Parathyroid adenoma (tissue), 2 donors: ENCODE results near the gene TMEM123.

ENCODE experiments used
- H2AFZ ChIP-seq: fragments of 300-600 bp; sonication (generic); one replicate; pipeline ENCODE4 v1.7.0; 2017; ENCODE audit warnings: antibody characterized with exemption, mild to moderate bottlenecking
- H3K27ac ChIP-seq: fragments of 300-600 bp; sonication (generic); one replicate; pipeline ENCODE4 v1.7.0; 2017
- H3K27me3 ChIP-seq: fragments of 300-600 bp; sonication (generic); one replicate; pipeline ENCODE4 v1.7.0; 2017; ENCODE audit warnings: low read length; ENCODE audit not compliant: control insufficient read depth, insufficient read depth
- H3K36me3 ChIP-seq: fragments of 300-600 bp; sonication (generic); one replicate; pipeline ENCODE4 v1.7.0; 2017; ENCODE audit warnings: low read length; ENCODE audit not compliant: control insufficient read depth, insufficient read depth
- H3K4me1 ChIP-seq: fragments of 300-600 bp; sonication (generic); one replicate; pipeline ENCODE4 v1.7.0; 2017; ENCODE audit warnings: control low read depth
- H3K4me2 ChIP-seq: fragments of 300-600 bp; sonication (generic); one replicate; pipeline ENCODE4 v1.7.0; 2017; ENCODE audit warnings: low read length
- H3K4me3 ChIP-seq: fragments of 300-600 bp; sonication (generic); one replicate; pipeline ENCODE4 v1.7.0; 2017; ENCODE audit warnings: low read depth, low read length
- H3K79me2 ChIP-seq: fragments of 300-600 bp; sonication (generic); one replicate; pipeline ENCODE4 v1.7.0; 2017; ENCODE audit warnings: control low read depth
- H3K9ac ChIP-seq: fragments of 300-600 bp; sonication (generic); one replicate; pipeline ENCODE4 v1.7.0; 2017; ENCODE audit warnings: mild to moderate bottlenecking
- H3K9me3 ChIP-seq: fragments of 300-600 bp; sonication (generic); one replicate; pipeline ENCODE4 v1.7.0; 2017; ENCODE audit warnings: low read length; ENCODE audit not compliant: control insufficient read depth
- TF ChIP-seq, protein P1 (sequence below): fragments of 300-600 bp; sonication (generic); IDR thresholded peaks from one replicate; pipeline ENCODE4 v1.7.0; 2017; ENCODE audit warnings: antibody characterized with exemption, mild to moderate bottlenecking
- donor health status: primary hyperparathyroidism.

TMEM123 gene

DNA sequence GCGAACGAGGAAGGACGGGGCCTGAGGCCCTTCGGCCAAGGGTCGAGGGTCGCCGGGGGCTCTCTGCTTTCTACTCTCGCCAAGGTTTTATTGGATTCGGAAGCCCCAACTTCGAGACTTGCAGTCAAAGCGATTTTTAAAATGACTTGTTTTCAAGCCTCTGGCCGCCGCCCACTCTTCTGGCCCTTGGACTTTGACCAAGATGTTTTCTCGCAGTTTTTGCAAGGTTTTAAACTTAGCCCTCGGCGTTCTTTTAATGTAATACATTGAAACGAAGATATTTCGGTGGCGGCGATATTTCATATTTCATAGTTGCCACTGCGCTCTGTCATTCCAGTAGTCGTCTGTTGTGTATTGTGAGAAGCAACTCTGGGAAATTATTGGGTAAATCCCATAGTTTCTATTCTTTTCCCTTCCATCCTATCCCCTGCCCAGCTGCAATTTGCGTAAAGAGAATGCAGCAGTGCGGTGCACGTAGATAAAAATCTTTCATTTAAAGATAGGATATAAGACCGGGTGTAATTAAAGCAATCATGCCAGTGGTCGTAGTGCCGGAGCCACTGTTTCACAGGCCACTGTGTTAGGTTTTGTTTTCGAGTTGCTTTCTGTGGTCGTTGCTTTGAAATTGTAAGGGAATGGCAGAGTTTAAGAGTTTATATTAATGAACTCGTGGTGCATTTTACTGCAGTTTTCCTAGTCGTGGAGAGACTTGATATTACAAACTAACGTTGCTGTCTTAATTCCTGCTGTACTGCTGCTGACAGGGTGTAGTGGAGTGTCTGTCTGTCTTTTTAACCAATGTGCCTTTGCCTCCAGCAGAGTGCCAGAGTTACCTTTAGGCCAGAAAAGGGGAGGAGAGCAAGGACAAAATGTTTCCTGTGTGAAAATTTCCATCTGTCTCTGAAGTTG lies 104.8 kb downstream of the TMEM123 start:
- Histone ChIP-seq H3K36me3 (no peaks in the 10 kb centered on the region), H3K9me3 (no peaks in the 10 kb centered on the region), H3K4me2 (peak overlapping the region; percentile 73), H3K79me2 (no peaks in the 10 kb centered on the region), H2AFZ (peak overlapping the region; percentile 87), H3K27me3 (no peaks in the 10 kb centered on the region), H3K9ac (peak overlapping the region; percentile 91), H3K4me3 (peak overlapping the region; percentile 72), H3K4me1 (no peaks in the 10 kb centered on the region), H3K27ac (peak overlapping the region; percentile 87)
- TF ChIP-seq, protein P1, sequence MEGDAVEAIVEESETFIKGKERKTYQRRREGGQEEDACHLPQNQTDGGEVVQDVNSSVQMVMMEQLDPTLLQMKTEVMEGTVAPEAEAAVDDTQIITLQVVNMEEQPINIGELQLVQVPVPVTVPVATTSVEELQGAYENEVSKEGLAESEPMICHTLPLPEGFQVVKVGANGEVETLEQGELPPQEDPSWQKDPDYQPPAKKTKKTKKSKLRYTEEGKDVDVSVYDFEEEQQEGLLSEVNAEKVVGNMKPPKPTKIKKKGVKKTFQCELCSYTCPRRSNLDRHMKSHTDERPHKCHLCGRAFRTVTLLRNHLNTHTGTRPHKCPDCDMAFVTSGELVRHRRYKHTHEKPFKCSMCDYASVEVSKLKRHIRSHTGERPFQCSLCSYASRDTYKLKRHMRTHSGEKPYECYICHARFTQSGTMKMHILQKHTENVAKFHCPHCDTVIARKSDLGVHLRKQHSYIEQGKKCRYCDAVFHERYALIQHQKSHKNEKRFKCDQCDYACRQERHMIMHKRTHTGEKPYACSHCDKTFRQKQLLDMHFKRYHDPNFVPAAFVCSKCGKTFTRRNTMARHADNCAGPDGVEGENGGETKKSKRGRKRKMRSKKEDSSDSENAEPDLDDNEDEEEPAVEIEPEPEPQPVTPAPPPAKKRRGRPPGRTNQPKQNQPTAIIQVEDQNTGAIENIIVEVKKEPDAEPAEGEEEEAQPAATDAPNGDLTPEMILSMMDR = no peak

DNA sequence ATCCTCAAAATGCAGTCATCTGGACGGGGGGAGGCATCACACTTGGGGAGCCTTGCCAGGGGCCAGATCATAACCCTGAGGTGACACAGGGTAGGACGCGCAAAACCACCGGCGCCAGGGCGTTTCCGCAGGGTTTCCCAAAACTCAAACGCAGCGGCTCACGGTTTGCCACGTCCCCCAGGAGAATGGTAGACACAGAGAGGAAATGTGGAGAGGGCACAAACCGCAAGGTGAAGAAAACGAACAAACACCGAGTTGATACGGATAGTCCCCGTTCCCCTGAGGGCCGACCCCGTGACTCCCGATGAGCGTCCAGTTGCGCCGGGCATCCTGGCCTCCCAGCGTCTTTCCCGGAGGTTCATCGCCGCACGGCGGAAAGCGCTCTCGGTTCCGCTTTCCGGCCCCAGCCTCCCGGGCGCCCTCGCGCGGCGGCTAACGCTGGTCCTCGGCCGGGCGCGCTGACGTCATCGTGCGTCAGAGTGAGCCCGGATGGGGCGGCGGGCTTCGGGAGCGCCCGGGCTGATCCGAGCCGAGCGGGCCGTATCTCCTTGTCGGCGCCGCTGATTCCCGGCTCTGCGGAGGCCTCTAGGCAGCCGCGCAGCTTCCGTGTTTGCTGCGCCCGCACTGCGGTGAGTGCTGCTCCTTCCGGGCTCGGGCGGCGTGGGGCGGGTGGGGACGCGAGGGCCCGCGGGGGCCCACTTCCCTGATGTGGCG lies 105.7 kb downstream of the TMEM123 start, which contains the start of gene BIRC2:
TSS of gene BIRC2 (plus strand) at position 467 of the 714 bp plus-strand sequence. CDS start 2,641 bp downstream, outside the sequence.
- Histone ChIP-seq H3K4me2 (peak within 1 kb of the TSS; percentile 73), H3K27ac (peak within 1 kb of the TSS; percentile 87), H3K9ac (peak within 1 kb of the TSS; percentile 91), H3K79me2 (no peaks in the 10 kb centered on the region), H3K4me3 (peak within 1 kb of the TSS; percentile 72), H2AFZ (peak within 1 kb of the TSS; percentile 87), H3K27me3 (no peaks in the 10 kb centered on the region), H3K4me1 (no peaks in the 10 kb centered on the region), H3K36me3 (no peaks in the 10 kb centered on the region), H3K9me3 (no peaks in the 10 kb centered on the region)
- TF ChIP-seq, protein P1 = peak; percentile 79

DNA sequence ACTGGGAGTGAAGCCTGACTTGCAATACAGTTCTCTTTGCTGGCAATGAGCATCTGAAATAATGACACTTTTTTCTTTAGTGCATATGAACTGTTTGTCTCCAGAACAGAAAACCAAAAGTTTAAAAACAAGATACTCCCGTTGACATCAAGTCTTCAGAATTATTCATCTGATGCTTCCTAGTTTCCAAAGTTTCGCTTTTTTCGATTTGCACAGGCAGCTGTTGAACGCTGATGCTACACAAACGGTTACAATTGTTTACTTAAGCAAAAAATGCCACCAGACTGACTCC lies 106.2 kb downstream of the TMEM123 start:
- no peaks in the 10 kb centered on the region for H3K79me2 ChIP-seq
- peak overlapping the region; percentile 69 for H3K4me2 ChIP-seq
- H3K4me3 ChIP-seq = peak overlapping the region; percentile 72
- H3K4me1 ChIP-seq = no peaks in the 10 kb centered on the region
- no peaks in the 10 kb centered on the region for H3K9me3 ChIP-seq
- no peaks in the 10 kb centered on the region for H3K27me3 ChIP-seq
- TF ChIP-seq, protein P1 = no peak
- H2AFZ ChIP-seq = peak overlapping the region; percentile 87
- H3K9ac ChIP-seq = no peak overlapping the region
- H3K27ac ChIP-seq = peak overlapping the region; percentile 87
- H3K36me3 ChIP-seq = no peaks in the 10 kb centered on the region
